ENCODE measurements around the gene SLC13A5. TPM values are rescaled to one million over a fixed set of nuclear protein-coding genes. Genes with fewer than 3 reads are reported as not detected.

Gene SLC13A5
- total RNA-seq, 1 donor from 2014 or later, result 2.2 TPM

DNA sequence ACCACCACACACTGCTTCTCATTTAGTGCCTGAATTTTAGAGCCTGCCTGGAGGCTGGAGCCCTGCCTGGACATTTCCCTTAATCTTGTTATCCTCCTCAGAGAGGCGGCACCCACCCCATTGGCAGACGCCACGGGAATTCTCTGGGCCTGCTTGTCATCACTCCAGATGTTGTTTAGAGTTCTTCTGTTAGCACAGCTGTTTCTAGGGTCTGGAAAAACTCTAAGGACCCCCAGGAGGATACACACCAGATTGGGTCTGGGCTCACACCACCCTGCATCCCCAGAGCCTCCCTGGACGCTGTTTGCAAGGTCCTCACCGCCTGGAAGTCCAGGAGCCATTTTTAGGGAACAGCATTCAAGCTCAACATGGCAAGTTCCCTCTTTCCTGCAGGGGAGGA lies 42.1 kb upstream of the SLC13A5 start:
- Mint-ChIP-seq H3K27me3 (peaks cover 34% of the 10 kb centered on the region), H3K4me1 (ENCODE audit: unreplicated experiment) (peaks cover 5% of the 10 kb centered on the region), H3K4me3 (no peak overlapping the region), H3K27ac (no peak overlapping the region), H3K36me3 (no peaks in the 10 kb centered on the region), H3K9me3 (no peaks in the 10 kb centered on the region)
- DNase-seq (ENCODE audit: extremely low spot score, unreplicated experiment), result no peak
- TF ChIP-seq CTCF (conservative IDR thresholded peaks at IDR 0.05), result no peak

- no peaks in the 10 kb centered on the region for H3K36me3 Mint-ChIP-seq
- no peak overlapping the region for H3K27ac Mint-ChIP-seq
- H3K9me3 Mint-ChIP-seq, result no peaks in the 10 kb centered on the region
- H3K27me3 Mint-ChIP-seq, result peaks cover 40% of the 10 kb centered on the region
- no peak overlapping the region for H3K4me3 Mint-ChIP-seq
- H3K4me1 Mint-ChIP-seq (ENCODE audit: unreplicated experiment), result peaks cover 5% of the 10 kb centered on the region
- no peak for DNase-seq (ENCODE audit: extremely low spot score, unreplicated experiment)
- TF ChIP-seq CTCF (conservative IDR thresholded peaks at IDR 0.05), result no peak
Observed at GRCh38 chr17:6753546-6753945, 40.4 kb upstream of the SLC13A5 start.

DNA sequence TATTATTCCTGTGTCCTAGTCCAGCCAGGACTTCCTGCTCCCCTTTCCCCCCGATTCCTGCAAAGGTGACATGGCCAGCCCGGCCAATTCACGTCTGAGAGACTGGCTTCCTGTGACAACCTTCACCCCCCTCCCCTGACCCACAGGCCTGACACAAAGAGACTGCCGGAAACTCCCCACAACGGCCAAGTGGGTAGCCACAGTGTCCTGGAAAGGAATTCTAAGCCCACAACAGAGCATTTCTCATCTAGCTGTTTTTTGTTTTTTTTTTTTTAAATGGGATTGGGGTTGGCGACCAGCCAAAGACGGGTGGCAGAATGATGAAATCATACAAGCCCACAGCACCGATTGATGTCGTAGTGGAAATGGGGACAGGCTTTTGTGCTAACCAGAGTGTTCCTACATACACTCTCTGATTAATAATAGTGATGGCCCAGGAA lies 39.9 kb upstream of the SLC13A5 start:
- DNase-seq (ENCODE audit: extremely low spot score, unreplicated experiment), result no peak

DNA sequence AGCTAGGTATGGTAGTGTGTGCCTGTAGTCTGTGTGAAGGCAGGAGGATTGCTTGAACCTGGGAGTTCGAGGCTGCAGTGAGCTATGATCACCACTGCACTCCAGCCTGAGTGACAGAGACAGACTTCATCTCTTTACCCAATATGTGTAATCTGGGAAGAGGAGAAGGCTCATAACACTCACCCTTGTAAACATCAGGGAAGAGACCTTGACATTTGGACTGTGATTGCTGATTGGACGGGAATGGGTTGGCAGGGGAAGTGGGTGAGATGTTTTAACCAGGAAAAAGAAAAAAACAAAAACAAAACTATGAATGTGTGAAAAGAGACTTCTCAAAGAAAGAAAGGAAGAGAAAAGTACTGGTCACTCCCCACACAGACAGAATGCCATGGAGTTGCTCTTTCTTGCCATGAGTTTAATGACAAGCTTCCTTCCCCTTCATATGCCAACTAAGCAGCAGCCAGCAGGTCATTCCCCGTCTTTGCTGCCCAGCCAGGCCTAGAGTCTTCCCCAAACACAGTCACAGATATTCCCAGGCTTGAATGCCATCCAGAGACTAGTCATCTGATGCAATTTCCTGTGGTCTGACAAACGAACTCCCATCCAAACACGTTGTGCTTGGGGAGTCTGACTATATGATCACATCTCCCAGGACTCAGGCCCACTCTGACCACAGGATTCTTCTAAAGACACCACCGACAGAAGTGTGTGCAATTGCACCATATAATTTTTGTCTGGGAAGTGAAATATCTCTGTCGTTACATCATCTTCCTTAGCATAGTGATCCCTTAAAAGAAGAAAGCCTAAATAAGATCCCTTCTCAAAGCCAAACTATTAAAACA lies 39.1 kb upstream of the SLC13A5 start:
- H3K4me1 Mint-ChIP-seq (ENCODE audit: unreplicated experiment), result peaks cover 5% of the 10 kb centered on the region
- peaks cover 36% of the 10 kb centered on the region for H3K27me3 Mint-ChIP-seq
- H3K36me3 Mint-ChIP-seq, result no peaks in the 10 kb centered on the region
- no peaks in the 10 kb centered on the region for H3K9me3 Mint-ChIP-seq
- TF ChIP-seq CTCF (conservative IDR thresholded peaks at IDR 0.05), result no peak
- H3K27ac Mint-ChIP-seq, result no peak overlapping the region
- no peak overlapping the region for H3K4me3 Mint-ChIP-seq
- no peak for DNase-seq (ENCODE audit: extremely low spot score, unreplicated experiment)

More for the DNA sequence above, 39.9 kb upstream of the SLC13A5 start:
- Mint-ChIP-seq H3K4me1 (ENCODE audit: unreplicated experiment) (peaks cover 5% of the 10 kb centered on the region), H3K4me3 (no peak overlapping the region), H3K27ac (no peak overlapping the region), H3K36me3 (no peaks in the 10 kb centered on the region), H3K27me3 (peaks cover 38% of the 10 kb centered on the region), H3K9me3 (no peaks in the 10 kb centered on the region)
- TF ChIP-seq CTCF (conservative IDR thresholded peaks at IDR 0.05), result no peak

DNA sequence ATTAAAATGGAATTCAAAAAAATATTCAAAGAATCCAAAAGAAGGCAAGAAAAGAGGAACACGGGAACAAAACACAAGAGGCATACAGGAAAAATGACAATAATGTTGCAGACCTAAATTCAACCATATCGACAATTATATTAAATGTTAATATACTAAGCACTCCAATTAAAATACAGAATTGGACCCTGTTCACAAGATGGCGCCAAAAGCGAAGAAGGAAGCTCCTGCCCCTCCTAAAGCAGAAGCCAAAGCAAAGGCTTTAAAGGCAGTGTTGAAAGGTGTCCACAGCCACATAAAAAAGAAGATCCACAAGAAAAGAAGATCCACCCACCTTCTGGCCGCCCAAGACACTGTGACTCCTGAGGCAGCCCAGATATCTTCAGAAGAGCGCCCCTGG lies 36.4 kb upstream of the SLC13A5 start:
- Mint-ChIP-seq H3K27me3 (peaks cover 37% of the 10 kb centered on the region), H3K9me3 (no peaks in the 10 kb centered on the region), H3K36me3 (no peaks in the 10 kb centered on the region), H3K27ac (no peak overlapping the region), H3K4me1 (ENCODE audit: unreplicated experiment) (peaks cover 5% of the 10 kb centered on the region), H3K4me3 (no peak overlapping the region)
- no peak for DNase-seq (ENCODE audit: extremely low spot score, unreplicated experiment)
- TF ChIP-seq CTCF (conservative IDR thresholded peaks at IDR 0.05), result no peak
